GM19395 (cell line): ENCODE measurements around the gene MTMR12.

ENCODE experiments used
- ATAC-seq: cut with Tn5 transposase; IDR thresholded peaks from one replicate; pipeline ENCODE4 v1.9.1; 2021; ENCODE audit warnings: mild to moderate bottlenecking, moderate library complexity; ENCODE audit not compliant: unreplicated experiment

The MTMR12 gene

GRCh38 chr5:32312595-32313332, at the start of gene MTMR12:
TSS of gene MTMR12 (minus strand) at chr5:32312939. CDS start at chr5:32312838, 101 bp downstream.
- peak; percentile 96 for ATAC-seq

- no peak for ATAC-seq
These were observed 49.8 kb upstream of the MTMR12 start for GRCh38 chr5:32362527-32362926.

- ATAC-seq, result no peak
These were observed 48.2 kb upstream of the MTMR12 start for GRCh38 chr5:32360906-32361305.

GRCh38 chr5:32358611-32359010, 45.9 kb upstream of the MTMR12 start:
- ATAC-seq, result no peak

- ATAC-seq, result no peak
These were observed 44.9 kb upstream of the MTMR12 start for GRCh38 chr5:32357658-32358057.

GRCh38 chr5:32355686-32356085, 42.9 kb upstream of the MTMR12 start:
- ATAC-seq, result no peak

GRCh38 chr5:32353420-32353819, 40.7 kb upstream of the MTMR12 start:
- no peak for ATAC-seq

- ATAC-seq, result no peak
These were observed 39.9 kb upstream of the MTMR12 start for GRCh38 chr5:32352685-32353084.

- no peak for ATAC-seq
These were observed 34.1 kb upstream of the MTMR12 start for GRCh38 chr5:32346869-32347268.

- no peak for ATAC-seq
These were observed 30.4 kb upstream of the MTMR12 start for GRCh38 chr5:32343058-32343672.

GRCh38 chr5:32342656-32343055, 29.9 kb upstream of the MTMR12 start:
- no peak for ATAC-seq

GRCh38 chr5:32339878-32340277, 27.1 kb upstream of the MTMR12 start:
- no peak for ATAC-seq

GRCh38 chr5:32339198-32339597, 26.5 kb upstream of the MTMR12 start:
- ATAC-seq, result no peak

GRCh38 chr5:32332966-32333365, 20.2 kb upstream of the MTMR12 start:
- ATAC-seq, result no peak

GRCh38 chr5:32332361-32332760, 19.6 kb upstream of the MTMR12 start:
- ATAC-seq, result no peak

GRCh38 chr5:32331935-32332274, 19.2 kb upstream of the MTMR12 start:
- no peak for ATAC-seq

GRCh38 chr5:32331217-32331934, 18.6 kb upstream of the MTMR12 start:
- no peak for ATAC-seq

- ATAC-seq, result no peak
These were observed 17.6 kb upstream of the MTMR12 start for GRCh38 chr5:32330126-32330971.

- peak; percentile 78 for ATAC-seq
These were observed 16.7 kb upstream of the MTMR12 start for GRCh38 chr5:32329395-32329834.

- ATAC-seq, result no peak
These were observed 13.6 kb upstream of the MTMR12 start for GRCh38 chr5:32326216-32326772.

GRCh38 chr5:32325616-32326015, 12.9 kb upstream of the MTMR12 start:
- no peak for ATAC-seq
